OCI-LY1 (cell line): ENCODE measurements around the gene HYCC2.

Source experiments
- CTCF ChIP-seq: fragments of 200-600 bp; sonication (generic), shearing (Covaris generic); IDR thresholded peaks from 2 replicates; pipeline ENCODE4 v1.5.1; 2017; ENCODE audit warnings: mild to moderate bottlenecking, antibody characterized with exemption, low read length, moderate library complexity, mixed read lengths
- EZH2 ChIP-seq: fragments of 200-600 bp; sonication (generic), shearing (Covaris generic); IDR thresholded peaks from 2 replicates; pipeline ENCODE4 v1.8.0; 2017; ENCODE audit warnings: borderline replicate concordance, mixed run types, mild to moderate bottlenecking, antibody characterized with exemption, low read length, moderate library complexity, mixed read lengths

GRCh38 chr2:201111096-201111495, 39.6 kb upstream of the HYCC2 start:
- no peak for TF ChIP-seq CTCF
- no peak for TF ChIP-seq EZH2
